NCI-H82 treated with DMSO at 0.1 percent for 48 hours (cell line): ENCODE measurements around the gene AMER2.

ENCODE experiments used
- DNase-seq: peaks from one replicate; lab custom pipeline; 2025; ENCODE audit not compliant: unreplicated experiment; lab: John Stamatoyannopoulos, UW

The AMER2 gene

DNA sequence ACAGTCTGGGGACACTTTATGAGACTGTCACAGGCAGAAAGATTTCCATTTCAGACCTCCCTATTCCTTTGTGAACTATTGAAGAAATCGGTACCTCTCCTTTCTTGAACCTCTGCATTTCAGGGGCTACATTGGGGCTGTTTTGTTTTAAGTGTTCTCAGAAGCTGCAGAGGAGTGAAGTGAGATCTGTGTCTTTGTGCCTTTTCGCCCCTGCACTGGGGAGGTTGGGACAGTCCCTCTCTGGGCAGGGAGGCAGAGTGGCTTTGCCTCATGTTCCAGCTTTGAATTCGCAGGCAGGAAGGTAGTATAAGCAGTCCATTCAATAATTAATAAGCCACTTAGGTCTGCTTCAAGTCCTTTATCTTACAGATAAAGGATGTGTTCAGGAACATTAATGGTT is 9.5 kb upstream of the AMER2 start:
- DNase-seq = no peak

DNA sequence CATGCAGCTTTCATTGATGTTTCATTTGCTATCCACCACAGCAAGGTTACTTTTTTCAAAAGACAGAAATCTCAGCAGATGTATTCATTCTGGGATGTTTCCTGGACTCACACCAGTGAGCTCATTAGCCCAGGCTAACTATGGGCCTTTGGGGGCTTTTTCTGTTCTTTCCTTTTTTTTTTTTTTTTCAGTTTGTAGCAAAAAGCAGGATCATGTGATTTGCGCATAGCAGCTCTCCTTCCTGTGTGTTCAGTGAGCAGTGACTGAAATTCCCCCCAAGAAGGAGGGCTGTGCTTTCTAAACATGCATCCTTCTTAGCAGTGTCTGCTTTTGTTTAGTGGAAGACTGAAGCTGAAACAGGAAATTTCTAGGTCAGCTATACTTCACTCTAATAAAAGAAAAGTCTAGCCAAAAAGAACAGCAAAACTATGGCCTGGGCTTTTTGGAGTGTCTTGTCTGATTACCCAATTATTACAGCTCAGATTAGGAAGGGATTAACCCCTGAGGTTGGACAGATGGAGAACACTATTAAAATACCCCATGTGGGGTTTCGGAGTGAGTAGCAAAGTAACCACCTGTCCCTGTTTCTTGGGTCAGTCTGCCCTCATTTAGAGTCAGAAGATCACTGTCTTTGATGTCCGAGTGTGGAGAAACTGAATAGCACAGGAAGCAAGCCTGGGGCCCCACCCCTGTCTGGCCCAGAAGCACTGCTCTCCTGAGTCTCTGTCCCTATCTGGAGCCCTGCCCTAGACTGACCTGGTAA is 8.9 kb upstream of the AMER2 start:
- peak; percentile 99 for DNase-seq

- peak; percentile 92 for DNase-seq
Measured at GRCh38 chr13:25179832-25180774, 8.0 kb upstream of the AMER2 start.

GRCh38 chr13:25179011-25179410 is 6.9 kb upstream of the AMER2 start:
- DNase-seq = no peak

DNA sequence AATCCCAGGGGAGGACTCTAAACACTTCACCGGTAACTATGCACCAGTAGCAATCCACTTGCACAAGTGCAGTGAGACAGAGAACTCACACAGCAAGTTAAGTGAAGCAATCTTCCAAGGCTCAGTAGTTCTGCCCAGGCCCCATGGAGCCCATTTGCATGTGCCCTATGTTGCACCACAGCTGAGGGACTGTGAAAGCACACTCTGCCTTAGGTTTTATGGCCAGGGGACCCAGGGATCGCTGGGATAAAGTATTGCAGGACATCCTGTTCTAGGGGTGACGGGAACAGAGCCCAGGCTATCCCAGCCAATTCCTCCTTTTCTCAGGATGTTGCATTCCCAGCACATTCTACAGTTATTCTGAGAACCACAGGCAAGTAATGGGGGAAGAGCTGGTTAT is 6.0 kb upstream of the AMER2 start:
- DNase-seq = no peak

GRCh38 chr13:25177636-25178035 is 5.5 kb upstream of the AMER2 start:
- no peak for DNase-seq

- DNase-seq = no peak
Measured at GRCh38 chr13:25177012-25177411, 4.9 kb upstream of the AMER2 start.

DNA sequence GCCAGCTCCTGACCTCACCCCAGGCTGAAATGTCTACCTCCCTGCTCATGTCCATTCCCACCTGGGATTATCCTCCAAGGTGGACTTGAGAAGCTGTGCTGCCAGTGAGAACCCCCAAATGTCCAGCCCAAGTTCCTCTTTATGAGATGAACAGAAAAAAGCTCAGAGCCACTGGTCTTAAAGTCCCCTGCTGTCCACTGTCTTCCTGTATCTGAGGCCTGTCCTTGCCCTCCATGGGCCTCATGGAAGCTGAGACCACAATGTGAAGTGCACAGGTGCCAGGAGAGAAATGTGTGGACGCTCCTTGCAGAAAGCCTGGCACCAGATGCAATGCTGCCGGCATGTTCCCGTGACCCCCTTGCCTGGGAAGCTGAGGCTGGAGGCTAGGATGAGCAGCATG is 3.3 kb upstream of the AMER2 start:
- no peak for DNase-seq

- peak; percentile 62 for DNase-seq
Measured at GRCh38 chr13:25175026-25175425, 2.9 kb upstream of the AMER2 start.

- no peak for DNase-seq
Measured at GRCh38 chr13:25174304-25174703, 2.2 kb upstream of the AMER2 start.

GRCh38 chr13:25172303-25172630 is 179 bp upstream of the AMER2 start:
- no peak for DNase-seq

- no peak for DNase-seq
Measured at GRCh38 chr13:25171170-25171516, 945 bp downstream of the AMER2 start.

GRCh38 chr13:25170554-25171111 is 1.5 kb downstream of the AMER2 start:
- DNase-seq = no peak

GRCh38 chr13:25169951-25170553 is 2.0 kb downstream of the AMER2 start:
- DNase-seq = no peak

DNA sequence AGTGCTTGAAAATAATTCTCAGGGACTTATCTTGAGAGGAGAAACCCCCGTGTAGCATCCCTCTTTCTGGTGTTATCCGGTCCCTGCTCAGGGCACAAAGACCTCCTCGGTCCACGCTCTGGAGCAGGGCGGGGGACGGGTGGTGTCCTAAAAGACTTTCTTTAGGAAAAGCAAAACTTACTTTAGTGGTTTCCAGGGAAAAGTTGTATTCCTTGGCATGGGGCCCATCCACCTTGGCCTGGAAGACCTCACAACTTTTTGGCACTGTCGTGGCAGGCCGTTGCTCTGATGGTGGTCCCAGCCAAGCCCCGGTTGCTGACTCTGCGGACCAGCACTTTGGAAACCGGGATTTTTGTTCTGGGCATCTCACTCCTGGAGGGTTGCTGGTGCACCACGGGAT is 2.7 kb downstream of the AMER2 start:
- DNase-seq = no peak

GRCh38 chr13:25168790-25169189 is 3.3 kb downstream of the AMER2 start:
- DNase-seq = peak; percentile 84

GRCh38 chr13:25167382-25168174 is 4.5 kb downstream of the AMER2 start:
- DNase-seq = peak; percentile 81

- peak; percentile 52 for DNase-seq
Measured at GRCh38 chr13:25166306-25166705, 5.8 kb downstream of the AMER2 start.

GRCh38 chr13:25165663-25166062 is 6.4 kb downstream of the AMER2 start:
- peak; percentile 52 for DNase-seq

DNA sequence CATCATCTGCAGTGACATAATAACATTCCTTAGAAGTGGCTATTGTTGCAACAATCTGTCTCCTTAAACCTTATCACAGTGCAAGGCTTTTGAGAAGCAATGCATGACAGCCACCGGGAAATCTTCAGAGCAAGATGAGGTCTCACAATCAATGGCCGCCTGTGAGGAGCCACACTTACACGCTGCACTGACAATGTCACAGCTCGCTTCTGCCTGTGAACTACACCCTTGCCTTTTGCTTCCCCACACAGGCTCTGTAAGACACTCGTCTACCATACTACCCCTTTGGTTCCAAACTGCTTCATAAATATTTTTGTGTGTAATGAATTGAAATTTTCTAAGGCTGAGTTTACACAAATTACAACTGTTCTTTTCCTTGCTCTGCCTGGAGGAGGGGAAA is 6.9 kb downstream of the AMER2 start:
- peak; percentile 68 for DNase-seq

- no peak for DNase-seq
Measured at GRCh38 chr13:25157681-25158080, 14.4 kb downstream of the AMER2 start.
